MM.1S (cell line): ENCODE results near the gene GRIN1.

ENCODE experiments used
- DNase-seq: peaks from one replicate; pipeline ENCODE4 v3.0.0-alpha.2; 2015
- H2AFZ ChIP-seq: fragments of 300-600 bp; sonication (generic); 2 replicates; pipeline ENCODE4 v1.6.0; 2016; ENCODE audit warnings: antibody characterized with exemption, low read length
- H3F3A ChIP-seq: fragments of 300-600 bp; sonication (generic); 2 replicates; pipeline ENCODE4 v1.6.1; 2016; ENCODE audit warnings: mild to moderate bottlenecking, antibody characterized with exemption, low read length, moderate library complexity, mixed read lengths; ENCODE audit not compliant: insufficient read depth
- H3K27ac ChIP-seq: fragments of 300-600 bp; sonication (generic); 2 replicates; pipeline ENCODE4 v1.5.1; 2016; ENCODE audit warnings: mild to moderate bottlenecking, low read length
- H3K27me3 ChIP-seq: fragments of 300-600 bp; sonication (generic); replicated peaks from 2 replicates; pipeline ENCODE4 v1.6.0; 2016; ENCODE audit warnings: low read length; ENCODE audit not compliant: insufficient read depth
- H3K36me3 ChIP-seq: fragments of 300-600 bp; sonication (generic); replicated peaks from 2 replicates; pipeline ENCODE4 v1.6.1; 2016; ENCODE audit warnings: mild to moderate bottlenecking, low read length, mixed read lengths; ENCODE audit not compliant: insufficient read depth
- H3K4me1 ChIP-seq: fragments of 300-600 bp; sonication (generic); 2 replicates; pipeline ENCODE4 v1.6.1; 2016; ENCODE audit warnings: low read length, mixed read lengths
- H3K4me2 ChIP-seq: fragments of 300-600 bp; sonication (generic); 2 replicates; pipeline ENCODE4 v1.6.0; 2016; ENCODE audit warnings: low read depth, low read length
- H3K4me3 ChIP-seq: fragments of 300-600 bp; sonication (generic); 2 replicates; pipeline ENCODE4 v1.5.1; 2016; ENCODE audit warnings: low read length, mixed read lengths
- H3K79me2 ChIP-seq: fragments of 300-600 bp; sonication (generic); 2 replicates; pipeline ENCODE4 v1.6.1; 2016; ENCODE audit warnings: mixed run types, low read length, mixed read lengths
- H3K9ac ChIP-seq: fragments of 300-600 bp; sonication (generic); 2 replicates; pipeline ENCODE4 v1.6.1; 2016; ENCODE audit warnings: low read length, mixed read lengths
- H3K9me2 ChIP-seq: fragments of 300-600 bp; sonication (generic); replicated peaks from 2 replicates; pipeline ENCODE4 v1.6.1; 2016; ENCODE audit warnings: mild to moderate bottlenecking, low read length, mixed read lengths; ENCODE audit not compliant: insufficient read depth
- H3K9me3 ChIP-seq: fragments of 300-600 bp; sonication (generic); replicated peaks from 2 replicates; pipeline ENCODE4 v1.6.1; 2016; ENCODE audit warnings: mild to moderate bottlenecking, low read length, mixed read lengths; ENCODE audit not compliant: insufficient read depth
- H4K20me1 ChIP-seq: fragments of 300-600 bp; sonication (generic); 2 replicates; pipeline ENCODE4 v1.6.1; 2016; ENCODE audit warnings: mild to moderate bottlenecking, low read length, moderate library complexity, mixed read lengths; ENCODE audit not compliant: insufficient read depth
- CTCF ChIP-seq: fragments of 300-600 bp; sonication (generic); IDR thresholded peaks from 2 replicates; pipeline ENCODE4 v1.5.1; 2016; ENCODE audit warnings: antibody characterized with exemption, low read length, mixed read lengths
- EZH2 ChIP-seq: fragments of 300-600 bp; sonication (generic); optimal IDR thresholded peaks from 2 replicates; pipeline ENCODE3; 2017; ENCODE audit warnings: low read depth, mild to moderate bottlenecking, antibody characterized with exemption, low read length, mixed read lengths
- EZH2phosphoT487 ChIP-seq: fragments of 300-600 bp; sonication (generic); IDR thresholded peaks from 2 replicates; pipeline ENCODE4 v1.6.1; 2018; ENCODE audit warnings: antibody characterized with exemption, low read length

The GRIN1 gene

GRCh38 chr9:137163805-137164204, 24.9 kb downstream of the GRIN1 start:
- H3K36me3 ChIP-seq = no peaks in the 10 kb centered on the region
- peaks cover 6% of the 10 kb centered on the region for H3K4me1 ChIP-seq
- no peaks in the 10 kb centered on the region for H3K9me2 ChIP-seq
- H3K9ac ChIP-seq = no peak overlapping the region
- no peak for DNase-seq
- TF ChIP-seq EZH2 (no peak), EZH2phosphoT487 (no peak)
- no peak overlapping the region for H3K4me3 ChIP-seq
- H4K20me1 ChIP-seq = no peaks in the 10 kb centered on the region
- no peak overlapping the region for H3K27ac ChIP-seq
- H2AFZ ChIP-seq = no peak overlapping the region
- H3K27me3 ChIP-seq = peaks cover 74% of the 10 kb centered on the region
- no peaks in the 10 kb centered on the region for H3K79me2 ChIP-seq
- H3K9me3 ChIP-seq = no peaks in the 10 kb centered on the region
- H3F3A ChIP-seq = no peaks in the 10 kb centered on the region
- no peak overlapping the region for H3K4me2 ChIP-seq

DNA sequence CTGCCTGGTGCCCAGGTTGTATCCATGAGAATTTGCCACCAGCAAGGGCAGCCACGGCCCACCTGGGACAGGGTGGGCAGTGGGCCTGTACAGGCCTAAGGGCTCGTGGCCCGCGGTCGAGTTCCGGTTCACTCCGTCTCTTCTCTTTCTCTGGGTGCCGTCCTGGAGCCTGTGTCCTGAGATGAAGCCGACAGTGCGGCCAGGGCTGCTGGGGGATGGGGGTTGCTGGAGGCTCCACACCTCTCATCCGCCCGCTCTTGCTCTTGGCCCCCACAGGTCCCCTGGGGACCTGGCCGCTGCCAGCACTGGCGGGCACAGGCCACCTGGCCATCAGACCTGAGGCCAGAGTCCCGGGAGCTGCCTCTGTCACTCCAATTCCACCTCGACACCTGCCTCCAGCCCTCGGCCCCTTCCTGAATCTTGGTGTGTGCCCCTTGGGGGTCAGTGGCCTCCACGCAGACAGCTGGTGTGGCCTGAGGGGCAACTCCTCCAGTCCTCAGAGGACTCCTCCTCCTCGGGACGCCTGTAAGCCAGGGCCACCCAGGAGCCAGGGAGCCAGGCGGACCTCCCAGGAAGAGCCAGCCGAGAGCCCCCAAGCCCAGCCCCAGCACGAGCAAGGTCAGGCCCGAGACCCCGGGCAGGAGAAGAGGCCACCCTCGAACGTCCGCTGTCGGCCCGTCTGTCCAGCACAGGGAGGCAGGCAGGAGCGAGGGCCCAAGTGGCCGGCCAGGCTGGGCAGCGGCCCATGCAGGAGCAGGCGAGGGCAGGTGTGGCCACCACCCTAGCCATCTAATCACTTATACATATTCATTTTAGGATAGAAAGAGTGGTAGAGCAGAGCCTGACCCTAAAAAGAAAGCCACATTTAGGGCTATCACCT, 25.7 kb downstream of the GRIN1 start:
- H4K20me1 ChIP-seq = no peaks in the 10 kb centered on the region
- no peak overlapping the region for H3K4me2 ChIP-seq
- no peak overlapping the region for H3K27ac ChIP-seq
- no peak overlapping the region for H3K4me3 ChIP-seq
- H3K36me3 ChIP-seq = no peaks in the 10 kb centered on the region
- no peaks in the 10 kb centered on the region for H3K9me3 ChIP-seq
- no peaks in the 10 kb centered on the region for H3K79me2 ChIP-seq
- H2AFZ ChIP-seq = no peak overlapping the region
- no peak overlapping the region for H3K9ac ChIP-seq
- H3K27me3 ChIP-seq = peaks cover 72% of the 10 kb centered on the region
- no peaks in the 10 kb centered on the region for H3F3A ChIP-seq
- no peaks in the 10 kb centered on the region; the same call in 1 of the 2 replicates for H3K4me1 ChIP-seq
- no peak for DNase-seq
- TF ChIP-seq CTCF (no peak), EZH2 (no peak), EZH2phosphoT487 (no peak)
- no peaks in the 10 kb centered on the region for H3K9me2 ChIP-seq

- no peak overlapping the region for H3K9ac ChIP-seq
- no peak for DNase-seq
- H3K79me2 ChIP-seq = no peaks in the 10 kb centered on the region
- H3K4me3 ChIP-seq = no peak overlapping the region
- H4K20me1 ChIP-seq = no peaks in the 10 kb centered on the region
- H3K9me2 ChIP-seq = no peaks in the 10 kb centered on the region
- H2AFZ ChIP-seq = no peak overlapping the region
- TF ChIP-seq CTCF (no peak), EZH2phosphoT487 (no peak), EZH2 (no peak)
- H3K36me3 ChIP-seq = no peaks in the 10 kb centered on the region
- peaks cover 72% of the 10 kb centered on the region for H3K27me3 ChIP-seq
- no peaks in the 10 kb centered on the region for H3K4me1 ChIP-seq
- H3F3A ChIP-seq = no peaks in the 10 kb centered on the region
- no peak overlapping the region for H3K27ac ChIP-seq
- H3K9me3 ChIP-seq = no peaks in the 10 kb centered on the region
- no peak overlapping the region for H3K4me2 ChIP-seq
Observed at GRCh38 chr9:137165250-137165836, 26.4 kb downstream of the GRIN1 start.
